A204.1 (cell line): Measurements from ENCODE around the gene STRIP1.
"Not testable (repeated sequence)": the region's sequence is repeated elsewhere in the genome, so short reads cannot be mapped to it uniquely, and the experiment has no call there.

Source experiments
- FAIRE-seq: peaks from 2 replicates; lab custom pipeline; 2012; peaks lifted over from hg19 to GRCh38; lab: Jason Lieb, UNC

STRIP1 gene

GRCh38 chr1:110070282-110070669, 35.9 kb downstream of the STRIP1 start:
- FAIRE-seq = no peak

GRCh38 chr1:110070671-110071242, 36.3 kb downstream of the STRIP1 start, which contains the start of gene ALX3:
Gene ALX3 (minus strand): TSS chr1:110070672. CDS start chr1:110070612, 60 bp downstream.
- no peak for FAIRE-seq

- FAIRE-seq = no peak
These were observed 39.7 kb downstream of the STRIP1 start for GRCh38 chr1:110074166-110074565.

- no peak for FAIRE-seq
These were observed 42.5 kb downstream of the STRIP1 start for GRCh38 chr1:110076789-110077500.

GRCh38 chr1:110079995-110080394, 45.6 kb downstream of the STRIP1 start:
- FAIRE-seq = not testable (repeated sequence)

GRCh38 chr1:110081061-110081460, 46.6 kb downstream of the STRIP1 start:
- FAIRE-seq = no peak

GRCh38 chr1:110082477-110082876, 48.1 kb downstream of the STRIP1 start:
- FAIRE-seq = no peak

GRCh38 chr1:110083061-110083865, 48.8 kb downstream of the STRIP1 start:
- FAIRE-seq = no peak

- FAIRE-seq = no peak
These were observed 49.4 kb downstream of the STRIP1 start for GRCh38 chr1:110083866-110084226.

GRCh38 chr1:110084227-110085078, 50.0 kb downstream of the STRIP1 start:
- no peak for FAIRE-seq

GRCh38 chr1:110085671-110086070, 51.2 kb downstream of the STRIP1 start:
- FAIRE-seq = no peak

GRCh38 chr1:110086961-110087360, 52.5 kb downstream of the STRIP1 start:
- FAIRE-seq = no peak

- FAIRE-seq = no peak
These were observed 53.7 kb downstream of the STRIP1 start for GRCh38 chr1:110087812-110088738.

- no peak for FAIRE-seq
These were observed 54.4 kb downstream of the STRIP1 start for GRCh38 chr1:110088739-110089316.

GRCh38 chr1:110089561-110090275, 55.3 kb downstream of the STRIP1 start:
- FAIRE-seq = no peak

- FAIRE-seq = no peak
These were observed 57.0 kb downstream of the STRIP1 start for GRCh38 chr1:110091381-110091780.

- FAIRE-seq = no peak
These were observed 57.4 kb downstream of the STRIP1 start for GRCh38 chr1:110091791-110092190.

- no peak for FAIRE-seq
These were observed 58.6 kb downstream of the STRIP1 start for GRCh38 chr1:110092991-110093390.

- no peak for FAIRE-seq
These were observed 60.7 kb downstream of the STRIP1 start for GRCh38 chr1:110094931-110095654.
